ENCODE results near the gene FAM47B.

DNA sequence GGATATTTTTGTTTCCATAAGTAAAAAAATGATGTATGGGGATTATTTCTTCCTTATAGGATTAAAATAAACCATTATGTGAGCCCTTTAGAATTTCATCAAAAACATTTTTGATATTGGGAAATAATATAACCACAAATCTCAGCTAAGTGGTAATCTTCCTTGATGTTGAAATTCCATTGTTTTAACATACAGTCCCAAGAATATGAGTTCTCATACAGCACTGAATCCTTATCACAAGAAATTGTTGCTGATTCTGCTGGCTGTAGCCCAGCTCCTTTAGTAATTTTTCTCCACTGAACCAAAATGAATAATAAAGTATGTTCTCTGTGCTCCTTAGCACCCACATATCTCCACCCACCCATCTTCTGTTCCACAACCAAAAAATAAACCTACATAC lies 41.9 kb upstream of the FAM47B start:
- TF ChIP-seq POLR2AphosphoS5 (IDR thresholded peaks at IDR 0.05), result no peak
- TF ChIP-seq, protein P1, sequence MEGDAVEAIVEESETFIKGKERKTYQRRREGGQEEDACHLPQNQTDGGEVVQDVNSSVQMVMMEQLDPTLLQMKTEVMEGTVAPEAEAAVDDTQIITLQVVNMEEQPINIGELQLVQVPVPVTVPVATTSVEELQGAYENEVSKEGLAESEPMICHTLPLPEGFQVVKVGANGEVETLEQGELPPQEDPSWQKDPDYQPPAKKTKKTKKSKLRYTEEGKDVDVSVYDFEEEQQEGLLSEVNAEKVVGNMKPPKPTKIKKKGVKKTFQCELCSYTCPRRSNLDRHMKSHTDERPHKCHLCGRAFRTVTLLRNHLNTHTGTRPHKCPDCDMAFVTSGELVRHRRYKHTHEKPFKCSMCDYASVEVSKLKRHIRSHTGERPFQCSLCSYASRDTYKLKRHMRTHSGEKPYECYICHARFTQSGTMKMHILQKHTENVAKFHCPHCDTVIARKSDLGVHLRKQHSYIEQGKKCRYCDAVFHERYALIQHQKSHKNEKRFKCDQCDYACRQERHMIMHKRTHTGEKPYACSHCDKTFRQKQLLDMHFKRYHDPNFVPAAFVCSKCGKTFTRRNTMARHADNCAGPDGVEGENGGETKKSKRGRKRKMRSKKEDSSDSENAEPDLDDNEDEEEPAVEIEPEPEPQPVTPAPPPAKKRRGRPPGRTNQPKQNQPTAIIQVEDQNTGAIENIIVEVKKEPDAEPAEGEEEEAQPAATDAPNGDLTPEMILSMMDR (IDR thresholded peaks at IDR 0.05), result no peak
